Type B pancreatic cell (in vitro differentiated cells): ENCODE data around the gene MRPS34. TPM values are rescaled to one million over a fixed set of nuclear protein-coding genes. Genes with fewer than 3 reads are reported as not detected.

Experiments
- DNase-seq: peaks from one replicate; pipeline ENCODE4 v3.0.0; 2021; ENCODE audit warnings: mixed read lengths; ENCODE audit not compliant: unreplicated experiment; ENCODE audit errors: extremely low spot score
- H3K27ac Mint-ChIP-seq: 2 replicates; pipeline ENCODE4 v1.8.0; 2021; ENCODE audit warnings: mild to moderate bottlenecking, mixed read lengths
- H3K27me3 Mint-ChIP-seq: 2 replicates; pipeline ENCODE4 v1.8.0; 2021; ENCODE audit warnings: mixed read lengths
- H3K36me3 Mint-ChIP-seq: 2 replicates; pipeline ENCODE4 v1.8.0; 2021; ENCODE audit warnings: mixed read lengths
- H3K4me1 Mint-ChIP-seq: one replicate; pipeline ENCODE4 v1.8.0; 2021; ENCODE audit warnings: mixed read lengths; ENCODE audit not compliant: unreplicated experiment
- H3K4me3 Mint-ChIP-seq: 2 replicates; pipeline ENCODE4 v1.8.0; 2021; ENCODE audit warnings: mild to moderate bottlenecking, mixed read lengths
- H3K9me3 Mint-ChIP-seq: 2 replicates; pipeline ENCODE4 v1.8.0; 2021; ENCODE audit warnings: mixed read lengths
- CTCF ChIP-seq: fragments of 200-600 bp; sonication (generic); conservative IDR thresholded peaks from 2 replicates; pipeline ENCODE4 v1.5.0; 2021; ENCODE audit warnings: antibody characterized with exemption, mild to moderate bottlenecking
- total RNA-seq: library from RNA; stranded (reverse); gene quantifications from 2 replicates; pipeline ENCODE4 v1.2.1, GENCODE V29; 2021; ENCODE audit warnings: low replicate concordance

MRPS34 gene
- total RNA-seq, 1 donor from 2014 or later: 95.5 TPM

- H3K4me3 Mint-ChIP-seq: peak overlapping the region; percentile 54
- H3K9me3 Mint-ChIP-seq: no peaks in the 10 kb centered on the region
- H3K4me1 Mint-ChIP-seq: no peaks in the 10 kb centered on the region
- no peak for TF ChIP-seq CTCF
- H3K27ac Mint-ChIP-seq: no peak overlapping the region
- H3K27me3 Mint-ChIP-seq: no peaks in the 10 kb centered on the region
- peaks cover 4% of the 10 kb centered on the region for H3K36me3 Mint-ChIP-seq
- no peak for DNase-seq
These were observed 2.3 kb upstream of the MRPS34 start for GRCh38 chr16:1775006-1775845.

GRCh38 chr16:1774448-1774780 is 1.5 kb upstream of the MRPS34 start:
- Mint-ChIP-seq H3K4me1 (no peaks in the 10 kb centered on the region), H3K9me3 (no peaks in the 10 kb centered on the region), H3K36me3 (peaks cover 4% of the 10 kb centered on the region), H3K4me3 (no peak overlapping the region), H3K27me3 (no peaks in the 10 kb centered on the region), H3K27ac (no peak overlapping the region)
- no peak for TF ChIP-seq CTCF
- DNase-seq: no peak

- Mint-ChIP-seq H3K4me3 (peak overlapping the region; percentile 85), H3K9me3 (no peaks in the 10 kb centered on the region), H3K27me3 (no peaks in the 10 kb centered on the region), H3K4me1 (no peaks in the 10 kb centered on the region), H3K36me3 (peaks cover 4% of the 10 kb centered on the region), H3K27ac (no peak overlapping the region)
- no peak for DNase-seq
- no peak for TF ChIP-seq CTCF
These were observed 941 bp upstream of the MRPS34 start for GRCh38 chr16:1773703-1774447.

GRCh38 chr16:1772362-1772907 is 499 bp downstream of the MRPS34 start, which contains the start of gene EME2:
Gene EME2, plus strand, starts transcription at chr16:1772810. Its CDS starts 418 bp downstream, at chr16:1773228.
- no peak for TF ChIP-seq CTCF

GRCh38 chr16:1771864-1772361 is 1.0 kb downstream of the MRPS34 start:
- Mint-ChIP-seq H3K36me3 (peaks cover 4% of the 10 kb centered on the region), H3K9me3 (no peaks in the 10 kb centered on the region)

More at GRCh38 chr16:1772362-1772907, 499 bp downstream of the MRPS34 start, which contains the start of gene EME2:
- H3K4me1 Mint-ChIP-seq: no peaks in the 10 kb centered on the region
- peak within 1 kb of the TSS; percentile 99 for H3K4me3 Mint-ChIP-seq
- H3K27ac Mint-ChIP-seq: peak within 1 kb of the TSS; percentile 95
- no peak for DNase-seq
- no peaks in the 10 kb centered on the region for H3K9me3 Mint-ChIP-seq
- H3K27me3 Mint-ChIP-seq: no peaks in the 10 kb centered on the region
- peaks cover 4% of the 10 kb centered on the region for H3K36me3 Mint-ChIP-seq

More at GRCh38 chr16:1771864-1772361, 1.0 kb downstream of the MRPS34 start:
- Mint-ChIP-seq H3K4me1 (no peaks in the 10 kb centered on the region), H3K27ac (peak overlapping the region; percentile 95), H3K4me3 (peak overlapping the region; percentile 99), H3K27me3 (no peaks in the 10 kb centered on the region)
- no peak for TF ChIP-seq CTCF
- no peak for DNase-seq
